GM19324 (cell line): ENCODE results near the gene HBA2.
"Not testable (repeated sequence)": the region's sequence is repeated elsewhere in the genome, so short reads cannot be mapped to it uniquely, and the experiment has no call there.

ENCODE experiments used
- ATAC-seq: cut with Tn5 transposase; IDR thresholded peaks from one replicate; pipeline ENCODE4 v1.9.1; 2021; ENCODE audit warnings: mild to moderate bottlenecking, moderate library complexity; ENCODE audit not compliant: unreplicated experiment, low FRiP score

Gene HBA2

GRCh38 chr16:189604-190186, 17.0 kb downstream of the HBA2 start:
- ATAC-seq, result no peak

GRCh38 chr16:191831-192230, 19.2 kb downstream of the HBA2 start:
- no peak for ATAC-seq

DNA sequence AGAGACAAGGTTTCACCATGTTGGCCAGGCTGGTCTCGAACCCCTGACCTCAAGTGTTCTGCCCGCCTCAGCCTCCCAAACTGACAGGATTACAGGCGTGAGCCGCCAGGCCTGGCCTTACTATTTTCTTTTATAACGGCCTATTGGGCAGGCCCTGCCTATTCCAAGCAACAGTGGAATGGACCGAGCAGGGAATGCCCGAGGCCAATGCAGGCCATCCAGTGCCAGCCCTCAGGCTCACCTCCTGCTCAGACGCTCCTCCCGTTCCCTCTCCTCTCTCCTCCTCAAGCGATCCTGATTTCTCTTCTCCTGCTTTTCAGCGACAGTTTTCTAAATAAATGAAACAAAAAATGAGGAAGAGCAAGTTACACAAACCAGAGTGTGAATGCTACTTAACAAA, 20.0 kb downstream of the HBA2 start:
- ATAC-seq, result no peak

- ATAC-seq, result no peak
Measured at GRCh38 chr16:193441-193840, 20.8 kb downstream of the HBA2 start.

DNA sequence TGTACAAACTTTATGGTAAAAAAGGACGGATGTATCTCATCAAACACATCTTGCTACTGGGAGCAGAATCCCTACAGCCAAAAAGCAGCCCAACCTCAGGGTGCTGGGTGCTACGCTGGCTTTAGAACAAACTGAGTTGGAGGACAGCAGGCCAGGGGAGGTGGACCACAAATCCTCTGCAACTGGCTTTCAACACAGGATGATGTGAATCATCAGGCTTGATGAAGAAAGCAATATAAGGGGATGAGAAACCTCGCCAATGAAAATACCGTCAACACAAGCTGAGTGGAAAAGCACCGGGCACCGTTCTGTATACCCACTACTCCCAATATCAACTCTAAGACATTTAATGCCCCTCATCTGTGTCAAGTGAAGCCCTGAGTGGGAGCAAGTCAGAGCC, 21.8 kb downstream of the HBA2 start:
- ATAC-seq, result no peak

DNA sequence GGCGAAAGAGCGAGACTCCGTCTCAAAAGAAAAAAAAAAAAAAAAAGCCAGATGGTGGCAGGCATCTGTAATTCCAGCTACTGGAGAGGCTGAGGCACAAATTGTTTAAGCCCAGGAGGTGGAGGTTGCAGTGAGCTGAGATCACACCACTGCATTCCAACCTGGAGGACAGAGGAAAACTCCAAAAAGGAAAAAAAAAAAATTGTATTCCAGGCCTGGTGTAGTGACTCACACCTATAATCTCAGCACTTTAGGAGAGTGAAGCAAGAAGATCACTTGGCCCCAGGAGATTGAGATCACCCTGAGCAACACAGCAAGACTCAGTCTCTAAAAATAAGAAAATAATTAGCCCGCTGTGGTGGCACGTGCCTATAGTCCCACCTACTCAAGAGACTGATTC, 27.7 kb downstream of the HBA2 start:
- ATAC-seq, result no peak

GRCh38 chr16:203246-203645, 30.6 kb downstream of the HBA2 start:
- no peak for ATAC-seq

- not testable (repeated sequence) for ATAC-seq
Measured at GRCh38 chr16:204046-204445, 31.4 kb downstream of the HBA2 start.

GRCh38 chr16:209359-209758, 36.7 kb downstream of the HBA2 start:
- not testable (repeated sequence) for ATAC-seq

- not testable (repeated sequence) for ATAC-seq
Measured at GRCh38 chr16:211631-212180, 39.0 kb downstream of the HBA2 start.

DNA sequence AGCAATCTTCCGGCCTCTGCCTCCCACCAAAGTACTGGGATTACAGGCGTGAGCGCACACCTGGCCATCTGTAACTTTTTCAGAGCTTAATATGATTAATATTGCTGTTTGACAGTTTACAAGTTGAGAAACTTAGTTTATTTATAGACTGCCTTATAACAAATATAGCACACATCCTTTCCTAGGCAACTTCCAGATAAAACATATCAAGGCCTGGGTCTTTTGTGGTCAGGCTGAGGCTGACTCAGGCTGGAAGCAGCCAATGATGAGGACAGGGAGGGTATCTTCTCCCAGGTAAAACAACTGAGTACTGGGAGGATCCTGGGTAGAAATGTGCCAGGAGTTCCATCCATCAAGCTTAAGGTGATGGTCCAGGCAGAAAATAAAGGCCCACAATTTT, 40.3 kb downstream of the HBA2 start:
- ATAC-seq, result no peak

GRCh38 chr16:220021-220420, 47.3 kb downstream of the HBA2 start:
- ATAC-seq, result no peak
